A549 (cell line): Measurements from ENCODE around the gene CSNK1E. TPM values are rescaled to one million over a fixed set of nuclear protein-coding genes. Genes with fewer than 3 reads are reported as not detected.
A peak's percentile ranks its signal among the peaks of the same experiment; 100 is the strongest.

ENCODE experiments used
- ATAC-seq, 2 experiments: fragments of 200-7000 bp in 1 of 2; fragments of >200 bp in 1 of 2; cut with Nextera tagmentation in 1 of 2; cut with Tn5 transposase in 1 of 2; 3 replicates each; pipeline versions ENCODE4 v1.8.0 to v1.9.1; 2018 to 2020; ENCODE audit warnings: mild to moderate bottlenecking in 1 of 2, moderate library complexity in 1 of 2
- CTCF ChIA-PET: fragments of 300-600 bp; sonication (Branson Sonifier 250); formaldehyde crosslinking; extraction: SDS; loops from one replicate; lab custom pipeline; 2021; ENCODE audit warnings: antibody characterized with exemption, inconsistent platforms; lab: Yijun Ruan, JAX
- POLR2A ChIA-PET: fragments of 350-600 bp; formaldehyde crosslinking; extraction: SDS; loops from one replicate; lab custom pipeline; 2021; ENCODE audit warnings: antibody characterized with exemption, inconsistent platforms; lab: Yijun Ruan, JAX
- DNase-seq, 2 experiments: peaks; one replicate each; pipeline versions ENCODE4 v3.0.0 to v3.0.0-alpha.2; 2011 to 2016; ENCODE audit warnings: low read depth in 1 of 2, low spot score in 1 of 2
- FAIRE-seq: peaks from 2 replicates; lab custom pipeline; 2011; peaks lifted over from hg19 to GRCh38; lab: Jason Lieb, UNC
- H3K27ac ChIP-seq, 2 experiments: fragments of >200 bp; sonication (Bioruptor Twin); formaldehyde crosslinking; 3 replicates each; pipeline ENCODE4 v1.5.1; 2016 to 2017
- H3K4me1 ChIP-seq: fragments of >200 bp; sonication (Bioruptor Twin); formaldehyde crosslinking; 3 replicates; pipeline ENCODE4 v1.6.1; 2016
- H3K4me2 ChIP-seq: fragments of >200 bp; sonication (Bioruptor Twin); formaldehyde crosslinking; 3 replicates; pipeline ENCODE4 v1.6.1; 2016
- H3K4me3 ChIP-seq: fragments of >200 bp; sonication (Bioruptor Twin); formaldehyde crosslinking; 3 replicates; pipeline ENCODE4 v1.5.1; 2016
- H3K9me3 ChIP-seq: fragments of >200 bp; sonication (Bioruptor Twin); formaldehyde crosslinking; 3 replicates; pipeline ENCODE4 v1.6.1; 2016
- ATOH8 ChIP-seq: fragments of 250-450 bp; sonication (Bioruptor Pico); IDR thresholded peaks from 2 replicates; pipeline ENCODE4 v1.5.0; 2020; ENCODE audit warnings: low read depth, mild to moderate bottlenecking, moderate library complexity
- BHLHE40 ChIP-seq: IDR thresholded peaks from 2 replicates; pipeline ENCODE4 v1.6.1; 2012; ENCODE audit warnings: low read depth, low read length, inconsistent platforms
- CBX2 ChIP-seq: fragments of 200-600 bp; sonication (generic); IDR thresholded peaks from 2 replicates; pipeline ENCODE4 v1.6.1; 2016; ENCODE audit warnings: low read depth, mild to moderate bottlenecking, borderline replicate concordance
- CHD4 ChIP-seq: fragments of 200-600 bp; sonication (generic); IDR thresholded peaks from 2 replicates; pipeline ENCODE4 v1.6.1; 2016; ENCODE audit warnings: antibody characterized with exemption, mild to moderate bottlenecking, borderline replicate concordance
- CTCF ChIP-seq: fragments of >200 bp; sonication (Bioruptor Twin); formaldehyde crosslinking; IDR thresholded peaks from 3 replicates; pipeline ENCODE4 v1.5.1; 2016
- E2F6 ChIP-seq: IDR thresholded peaks from 2 replicates; pipeline ENCODE4 v1.6.1; 2012; ENCODE audit warnings: low read depth, borderline replicate concordance
- FOSL2 ChIP-seq, 2 experiments: fragments of 450-650 bp in 1 of 2; fragments of >200 bp in 1 of 2; sonication (Bioruptor Twin) in 1 of 2; formaldehyde crosslinking; IDR thresholded peaks; 2 replicates each; pipeline versions ENCODE4 v1.5.0 to v1.6.1; 2016 to 2020; ENCODE audit warnings: mild to moderate bottlenecking in 1 of 2, moderate library complexity in 1 of 2
- FOXS1 ChIP-seq: fragments of 250-450 bp; sonication (Bioruptor Pico); IDR thresholded peaks from 2 replicates; pipeline ENCODE4 v1.5.0; 2020; ENCODE audit warnings: mild to moderate bottlenecking, moderate library complexity
- HEYL ChIP-seq: fragments of 250-450 bp; sonication (Bioruptor Pico); IDR thresholded peaks from 2 replicates; pipeline ENCODE4 v1.8.0; 2021; ENCODE audit warnings: mild to moderate bottlenecking, moderate library complexity
- HOXB13 ChIP-seq: fragments of 250-450 bp; sonication (Bioruptor Pico); IDR thresholded peaks from 2 replicates; pipeline ENCODE4 v1.5.0; 2020; ENCODE audit warnings: low read depth, mild to moderate bottlenecking, moderate library complexity
- HOXB5 ChIP-seq: fragments of 250-450 bp; sonication (Bioruptor Pico); IDR thresholded peaks from 2 replicates; pipeline ENCODE4 v1.5.0; 2020; ENCODE audit warnings: mild to moderate bottlenecking, moderate library complexity
- JUNB ChIP-seq: fragments of >200 bp; sonication (Bioruptor Twin); formaldehyde crosslinking; IDR thresholded peaks from 2 replicates; pipeline ENCODE4 v1.6.1; 2016
- MAZ ChIP-seq: fragments of 150-350 bp; IDR thresholded peaks from 2 replicates; pipeline ENCODE4 v1.6.1; 2014; ENCODE audit warnings: antibody characterized with exemption, low read depth, low read length, borderline replicate concordance
- PBX3 ChIP-seq: IDR thresholded peaks from 2 replicates; pipeline ENCODE4 v1.6.1; 2012
- POLR2AphosphoS2 ChIP-seq: conservative IDR thresholded peaks from 2 replicates; pipeline ENCODE4 v1.6.1; 2012; ENCODE audit warnings: low read length, improper control_type of control experiment, inconsistent platforms
- RAD21 ChIP-seq, 2 experiments: fragments of >200 bp in 1 of 2; sonication (Bioruptor Twin) in 1 of 2; formaldehyde crosslinking in 1 of 2; IDR thresholded peaks in 1 of 2; conservative IDR thresholded peaks in 1 of 2; 2 replicates in 1 of 2; 3 replicates in 1 of 2; pipeline ENCODE4 v1.6.1; 2012 to 2018; ENCODE audit warnings: inconsistent platforms in 1 of 2
- RCOR1 ChIP-seq: fragments of 150-350 bp; IDR thresholded peaks from 2 replicates; pipeline ENCODE4 v1.6.1; 2014; ENCODE audit warnings: antibody characterized with exemption, low read length, low read depth
- REST ChIP-seq: fragments of 200-600 bp; sonication (generic); IDR thresholded peaks from 2 replicates; pipeline ENCODE4 v1.6.1; 2016; ENCODE audit warnings: antibody characterized with exemption, mild to moderate bottlenecking, moderate library complexity
- RFX5 ChIP-seq: fragments of 450-650 bp; IDR thresholded peaks from 2 replicates; pipeline ENCODE4 v1.7.1; 2014; ENCODE audit warnings: antibody characterized with exemption, mild to moderate bottlenecking, moderate library complexity
- SMC3 ChIP-seq: fragments of >200 bp; sonication (Bioruptor Twin); formaldehyde crosslinking; IDR thresholded peaks from 3 replicates; pipeline ENCODE4 v1.6.1; 2018; ENCODE audit warnings: inconsistent platforms
- SREBF2 ChIP-seq: fragments of 450-650 bp; IDR thresholded peaks from 2 replicates; pipeline ENCODE4 v1.6.1; 2014; ENCODE audit warnings: mild to moderate bottlenecking, moderate library complexity
- TFCP2L1 ChIP-seq: fragments of 250-450 bp; sonication (Bioruptor Pico); IDR thresholded peaks from 2 replicates; pipeline ENCODE4 v1.5.0; 2021; ENCODE audit warnings: mild to moderate bottlenecking
- TP53 ChIP-seq: fragments of 250-450 bp; sonication (Bioruptor Pico); IDR thresholded peaks from 2 replicates; pipeline ENCODE4 v1.5.0; 2021; ENCODE audit warnings: mild to moderate bottlenecking, moderate library complexity
- whole genome bisulfite sequencing: methylation state at CpG from one replicate; pipeline ENCODE4 v1.1.6; 2017; ENCODE audit errors: missing lambda C conversion rate; 5-methylcytosine and 5-hydroxymethylcytosine counted together
- polyA plus RNA-seq, 4 experiments: library from polyadenylated mRNA; depleted of rRNA in 3 of 4; stranded (reverse); fragments of >200 nt; fragmentation: RNase III in 1 of 4; extraction: RNeasy Plus Mini Kit Qiagen cat#74134 plus additional on column Dnase treatment in 1 of 4; gene quantifications; 2 replicates in 3 of 4; 3 replicates in 1 of 4; pipeline ENCODE4 v1.2.3, GENCODE V29; 2011 to 2017

Gene CSNK1E
- polyA plus RNA-seq, 2 of the 4 experiments (the other 2 are of a cell fraction), result 59.3 to 60.9 TPM

- no peak for TF ChIP-seq RCOR1
- TF ChIP-seq, all 56 proteins: peak for 0
Observed at GRCh38 chr22:38247713-38248112, 69.5 kb downstream of the CSNK1E start (continued).

GRCh38 chr22:38246692-38247091 lies 70.5 kb downstream of the CSNK1E start:
- peaks cover 16% of the 10 kb centered on the region for H3K4me1 ChIP-seq
- WGBS, result 93% methylated on average over 5 of the region's 5 CpGs
- no peak overlapping the region for H3K4me2 ChIP-seq
- no peaks in the 10 kb centered on the region for H3K9me3 ChIP-seq
- ChIA-PET POLR2A (no interaction called here), CTCF (interaction anchor here (0.9 kb wide), 1 partner anchor 132 kb away, joined by 3 read pairs; no protein-coding TSS in a partner anchor)
- FAIRE-seq (no peak), DNase-seq (no peak), ATAC-seq (no peak)
- TF ChIP-seq BHLHE40 (no peak), HEYL (no peak), RAD21 (conservative IDR thresholded peaks at IDR 0.05 in 1 of 2, IDR thresholded peaks at IDR 0.05 in 1 of 2) (no peak)
- H3K4me3 ChIP-seq, result no peak overlapping the region
- H3K27ac ChIP-seq, result no peak overlapping the region

- TF ChIP-seq FOSL2 (IDR thresholded peaks at IDR 0.05), result no peak
- no peak for TF ChIP-seq FOSL2 (CRISPR knock-in tag; IDR thresholded peaks at IDR 0.05)
- no peak for TF ChIP-seq HOXB5
- no peak for TF ChIP-seq POLR2AphosphoS2
- TF ChIP-seq HOXB13 (CRISPR knock-in tag), result no peak
- TF ChIP-seq SMC3, result no peak
- no peak for TF ChIP-seq CHD4
- TF ChIP-seq PBX3, result no peak
- TF ChIP-seq CTCF, result no peak
- TF ChIP-seq JUNB, result no peak
- no peak for TF ChIP-seq RCOR1
- TF ChIP-seq SREBF2, result no peak
- no peak for TF ChIP-seq CBX2
- no peak for TF ChIP-seq RFX5
- TF ChIP-seq E2F6, result no peak
- TF ChIP-seq TFCP2L1 (CRISPR knock-in tag), result no peak
- TF ChIP-seq MAZ, result no peak
- no peak for TF ChIP-seq FOXS1
- no peak for TF ChIP-seq ATOH8 (CRISPR knock-in tag)
- no peak for TF ChIP-seq TP53 (CRISPR knock-in tag)
- no peak for TF ChIP-seq REST
- FAIRE-seq (no peak), ATAC-seq (peak in 1 of 2 experiments; percentile 35; a peak in 1 of 6 replicates), DNase-seq (no peak)
- ChIA-PET POLR2A (no interaction called here), CTCF (interaction anchor here (0.9 to 1.1 kb wide), 2 partner anchors 131 to 132 kb away, joined by 3 read pairs; no protein-coding TSS in a partner anchor)
- Histone ChIP-seq H3K4me2 (no peak overlapping the region), H3K4me3 (no peak overlapping the region), H3K27ac (no peak overlapping the region), H3K4me1 (peaks cover 20% of the 10 kb centered on the region), H3K9me3 (no peaks in the 10 kb centered on the region)
- WGBS, result 92% methylated on average over 9 of the region's 19 CpGs
Observed at GRCh38 chr22:38246046-38246658, 71.1 kb downstream of the CSNK1E start.
